ENCODE results near the gene SERTAD3. TPM values are rescaled to one million over a fixed set of nuclear protein-coding genes. Genes with fewer than 3 reads are reported as not detected.

The SERTAD3 gene
- total and polyA plus RNA-seq, 2 donors (not counting 3 experiments of a cell fraction or from before 2014, with no cell fraction given) = 13.3 to 29.9 TPM

DNA sequence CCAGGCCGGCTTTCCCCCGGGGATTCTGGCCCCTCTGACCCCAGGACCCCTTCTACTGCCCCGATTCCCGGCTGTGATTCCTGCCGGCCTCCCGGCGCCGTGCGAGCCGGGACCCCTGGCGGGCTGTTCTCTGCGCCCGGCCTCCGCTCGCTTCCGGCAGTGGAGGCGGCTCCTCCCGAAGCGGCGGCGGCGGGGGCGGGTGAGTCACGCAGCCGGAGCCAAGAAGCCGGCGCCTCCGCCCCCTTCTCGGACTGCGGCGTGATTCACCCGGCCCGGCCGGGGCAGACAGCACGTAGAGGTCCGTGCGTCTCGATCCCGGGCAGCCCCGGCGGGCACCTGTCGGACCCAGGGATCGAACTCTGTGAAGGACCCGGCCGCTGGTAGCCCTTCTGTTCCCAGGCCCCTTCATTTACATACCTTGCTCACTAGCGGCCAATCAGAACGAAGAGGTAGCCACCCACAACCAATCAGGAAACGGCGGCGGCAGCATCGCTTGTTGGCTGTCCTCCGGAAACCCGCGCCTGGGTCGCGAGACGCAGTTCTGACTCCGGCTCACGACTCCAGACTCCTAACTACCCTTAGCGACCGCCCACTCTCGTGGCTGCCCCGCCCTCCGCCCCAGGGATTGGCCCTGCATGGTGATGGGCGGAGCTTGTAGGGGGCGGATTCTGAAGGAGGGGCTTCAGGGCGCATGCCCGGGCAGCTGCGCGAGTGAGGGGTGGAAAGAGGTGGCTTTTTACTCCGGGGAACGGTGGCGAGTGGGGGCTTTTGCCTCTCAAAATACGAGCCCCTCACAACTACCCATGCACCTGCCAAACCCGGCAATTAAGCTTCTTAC lies 18.5 kb downstream of the SERTAD3 start, which contains the start of gene SERTAD1:
TSS of gene SERTAD1 (minus strand) at position 543 of the 838 bp plus-strand sequence. CDS start 2,446 bp downstream, outside the sequence.
- peak; percentile 99 for FAIRE-seq
- Histone ChIP-seq H3K36me3 (ENCODE audit: control insufficient read depth in 2 of 2, extremely low read depth in 1 of 2, insufficient read depth in 2 of 2, low read length in 2 of 2) (peaks cover 8 to 9% of the 10 kb centered on the region in 2 experiments), H4K20me1 (replicated peaks; ENCODE audit: control insufficient read depth, extremely low read depth, insufficient read depth, low read length) (no peaks in the 10 kb centered on the region), H2AFZ (ENCODE audit: low read depth, low read length) (peak within 1 kb of the TSS; percentile 77), H3K9me3 (replicated peaks; ENCODE audit: control insufficient read depth, insufficient read depth, low read length) (no peaks in the 10 kb centered on the region), H3K4me3 (replicated peaks in 1 of 3; ENCODE audit: insufficient read depth in 1 of 3, low read depth in 1 of 3, low read length in 3 of 3) (peak within 1 kb of the TSS; percentile 80 to 95 (median 93)), H3K4me2 (ENCODE audit: insufficient read depth, low read length) (peak within 1 kb of the TSS; percentile 96), H3K27me3 (ENCODE audit: control insufficient read depth in 2 of 2, insufficient read depth in 2 of 2, low read length in 2 of 2) (no peaks in the 10 kb centered on the region), H3K9me1 (replicated peaks; ENCODE audit: control insufficient read depth, extremely low read depth, insufficient read depth, low read length) (no peaks in the 10 kb centered on the region), H3K27ac (ENCODE audit: insufficient read depth, low read depth, low read length) (peak within 1 kb of the TSS; percentile 95), H3K4me1 (ENCODE audit: control insufficient read depth, extremely low read depth, insufficient read depth, low read length) (peaks cover 19% of the 10 kb centered on the region), H3K9ac (replicated peaks; ENCODE audit: extremely low read depth, insufficient read depth, low read length) (peak within 1 kb of the TSS; percentile 93), H3K79me2 (ENCODE audit: control insufficient read depth, insufficient read depth, low read length) (peaks cover 30% of the 10 kb centered on the region)
- no TSS peak for BruUV-seq (replicated peaks)
- dilution Hi-C loops (cut with MboI; ENCODE audit: extremely low pct_ligation_motif_present, low sequenced_read_pairs) = no loop called here
- POLR2A ChIA-PET = interaction anchor here (0.6 to 1.5 kb wide), 10 partner anchors 8 to 178 kb away, joined by 3 to 14 read pairs (median 4); partner anchors contain the start of gene BLVRB
- CTCF ChIA-PET = interaction anchor here (0.6 to 2.8 kb wide), 12 partner anchors 10 to 120 kb away, joined by 3 to 14 read pairs (median 4); partner anchors contain the start of gene BLVRB
- DNase-seq (ENCODE audit: low read depth, low spot score) = peak; percentile 99
- intact Hi-C loops (cut with micrococcal nuclease) = loop anchor here (1.0 to 5.0 kb wide), 3 partner anchors 8 to 593 kb away; partner anchors contain the start of gene DYRK1B
- TF ChIP-seq FOS (IDR thresholded peaks at IDR 0.05; ENCODE audit: borderline replicate concordance, insufficient read depth, low read length) (peak; percentile 88), EZH2 (IDR thresholded peaks at IDR 0.05; ENCODE audit: borderline replicate concordance, low read depth, low read length, severe bottlenecking) (no peak), POLR2AphosphoS5 (IDR thresholded peaks at IDR 0.05; ENCODE audit: insufficient read depth, low read depth, low read length) (peak; percentile 96), GATA2 (IDR thresholded peaks at IDR 0.05; ENCODE audit: insufficient read depth, insufficient read length, low read depth, low read length) (no peak), MYC (IDR thresholded peaks at IDR 0.05; ENCODE audit: low read depth, low read length) (no peak), POLR2A (IDR thresholded peaks at IDR 0.05; ENCODE audit: low read depth, low read length) (peak; percentile 99), JUN (IDR thresholded peaks at IDR 0.05; ENCODE audit: borderline replicate concordance, insufficient read depth, insufficient read length, low read depth) (no peak)
- TF ChIP-seq, protein P1, sequence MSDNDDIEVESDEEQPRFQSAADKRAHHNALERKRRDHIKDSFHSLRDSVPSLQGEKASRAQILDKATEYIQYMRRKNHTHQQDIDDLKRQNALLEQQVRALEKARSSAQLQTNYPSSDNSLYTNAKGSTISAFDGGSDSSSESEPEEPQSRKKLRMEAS (IDR thresholded peaks at IDR 0.05; ENCODE audit: insufficient read depth, insufficient read length) = no peak
- TF ChIP-seq, protein P2, sequence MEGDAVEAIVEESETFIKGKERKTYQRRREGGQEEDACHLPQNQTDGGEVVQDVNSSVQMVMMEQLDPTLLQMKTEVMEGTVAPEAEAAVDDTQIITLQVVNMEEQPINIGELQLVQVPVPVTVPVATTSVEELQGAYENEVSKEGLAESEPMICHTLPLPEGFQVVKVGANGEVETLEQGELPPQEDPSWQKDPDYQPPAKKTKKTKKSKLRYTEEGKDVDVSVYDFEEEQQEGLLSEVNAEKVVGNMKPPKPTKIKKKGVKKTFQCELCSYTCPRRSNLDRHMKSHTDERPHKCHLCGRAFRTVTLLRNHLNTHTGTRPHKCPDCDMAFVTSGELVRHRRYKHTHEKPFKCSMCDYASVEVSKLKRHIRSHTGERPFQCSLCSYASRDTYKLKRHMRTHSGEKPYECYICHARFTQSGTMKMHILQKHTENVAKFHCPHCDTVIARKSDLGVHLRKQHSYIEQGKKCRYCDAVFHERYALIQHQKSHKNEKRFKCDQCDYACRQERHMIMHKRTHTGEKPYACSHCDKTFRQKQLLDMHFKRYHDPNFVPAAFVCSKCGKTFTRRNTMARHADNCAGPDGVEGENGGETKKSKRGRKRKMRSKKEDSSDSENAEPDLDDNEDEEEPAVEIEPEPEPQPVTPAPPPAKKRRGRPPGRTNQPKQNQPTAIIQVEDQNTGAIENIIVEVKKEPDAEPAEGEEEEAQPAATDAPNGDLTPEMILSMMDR (IDR thresholded peaks at IDR 0.05; ENCODE audit: extremely low read depth in 1 of 2, insufficient read depth in 1 of 2, low read depth in 1 of 2, low read length in 2 of 2) = peak; percentile 40 to 74

Measured in endothelial cell of umbilical vein (primary cell).